Loucy (cell line): ENCODE results near the gene IGF2.

Source experiments
- H2AFZ ChIP-seq: fragments of 200-600 bp; sonication (generic); 2 replicates; pipeline ENCODE4 v1.6.0; 2016; ENCODE audit warnings: antibody characterized with exemption, mild to moderate bottlenecking, low read length, moderate library complexity
- H3F3A ChIP-seq: fragments of 200-600 bp; 2 replicates; pipeline ENCODE4 v1.6.0; 2016; ENCODE audit warnings: antibody characterized with exemption, low read depth, mild to moderate bottlenecking
- H3K27me3 ChIP-seq: fragments of 200-600 bp; sonication (generic); 2 replicates; pipeline ENCODE4 v1.6.1; 2014; ENCODE audit warnings: low read length, mild to moderate bottlenecking; ENCODE audit not compliant: insufficient read depth, poor library complexity, severe bottlenecking
- H3K36me3 ChIP-seq: fragments of 200-600 bp; sonication (generic); 2 replicates; pipeline ENCODE4 v1.6.1; 2016; ENCODE audit warnings: low read length; ENCODE audit not compliant: insufficient read depth
- H3K4me1 ChIP-seq: fragments of 200-600 bp; sonication (generic); 2 replicates; pipeline ENCODE4 v1.5.1; 2014; ENCODE audit warnings: low read length, mild to moderate bottlenecking; ENCODE audit not compliant: insufficient read depth, poor library complexity, severe bottlenecking
- H3K4me2 ChIP-seq: fragments of 200-600 bp; sonication (generic); 2 replicates; pipeline ENCODE4 v1.6.0; 2014; ENCODE audit warnings: antibody characterized with exemption, low read length, low read depth, mild to moderate bottlenecking; ENCODE audit not compliant: poor library complexity, severe bottlenecking
- H3K4me3 ChIP-seq: fragments of 200-600 bp; sonication (generic); 2 replicates; pipeline ENCODE4 v1.5.1; 2014; ENCODE audit warnings: low read length, mild to moderate bottlenecking, mixed read lengths; ENCODE audit not compliant: poor library complexity, severe bottlenecking
- H3K79me2 ChIP-seq: fragments of 200-600 bp; sonication (generic); 2 replicates; pipeline ENCODE4 v1.6.1; 2014; ENCODE audit warnings: low read length; ENCODE audit not compliant: insufficient read depth
- H3K9ac ChIP-seq: fragments of 200-600 bp; sonication (generic); 2 replicates; pipeline ENCODE4 v1.6.0; 2014; ENCODE audit warnings: mild to moderate bottlenecking, low read depth, low read length, moderate library complexity; ENCODE audit not compliant: poor library complexity, severe bottlenecking
- H3K9me2 ChIP-seq: fragments of 200-600 bp; sonication (generic); replicated peaks from 2 replicates; pipeline ENCODE4 v1.6.1; 2016; ENCODE audit warnings: low read depth, low read length, mixed read lengths
- H3K9me3 ChIP-seq: fragments of 200-600 bp; sonication (generic); 2 replicates; pipeline ENCODE4 v1.6.1; 2014; ENCODE audit warnings: mild to moderate bottlenecking, antibody characterized with exemption, low read length, low read depth; ENCODE audit not compliant: insufficient read depth
- H4K20me1 ChIP-seq: fragments of 200-600 bp; sonication (generic); 2 replicates; pipeline ENCODE4 v1.6.0; 2014; ENCODE audit warnings: antibody characterized with exemption, low read length, mild to moderate bottlenecking; ENCODE audit not compliant: insufficient read depth, poor library complexity, severe bottlenecking
- EZH2phosphoT487 ChIP-seq: fragments of 200-600 bp; IDR thresholded peaks from 2 replicates; pipeline ENCODE4 v1.6.1; 2018; ENCODE audit warnings: antibody characterized with exemption, mild to moderate bottlenecking, moderate library complexity, borderline replicate concordance
- TF ChIP-seq, protein P1 (sequence below): fragments of 200-600 bp; sonication (generic); conservative IDR thresholded peaks from 2 replicates; pipeline ENCODE4 v1.5.1; 2014; ENCODE audit warnings: mild to moderate bottlenecking, antibody characterized with exemption, low read length

IGF2 gene

DNA sequence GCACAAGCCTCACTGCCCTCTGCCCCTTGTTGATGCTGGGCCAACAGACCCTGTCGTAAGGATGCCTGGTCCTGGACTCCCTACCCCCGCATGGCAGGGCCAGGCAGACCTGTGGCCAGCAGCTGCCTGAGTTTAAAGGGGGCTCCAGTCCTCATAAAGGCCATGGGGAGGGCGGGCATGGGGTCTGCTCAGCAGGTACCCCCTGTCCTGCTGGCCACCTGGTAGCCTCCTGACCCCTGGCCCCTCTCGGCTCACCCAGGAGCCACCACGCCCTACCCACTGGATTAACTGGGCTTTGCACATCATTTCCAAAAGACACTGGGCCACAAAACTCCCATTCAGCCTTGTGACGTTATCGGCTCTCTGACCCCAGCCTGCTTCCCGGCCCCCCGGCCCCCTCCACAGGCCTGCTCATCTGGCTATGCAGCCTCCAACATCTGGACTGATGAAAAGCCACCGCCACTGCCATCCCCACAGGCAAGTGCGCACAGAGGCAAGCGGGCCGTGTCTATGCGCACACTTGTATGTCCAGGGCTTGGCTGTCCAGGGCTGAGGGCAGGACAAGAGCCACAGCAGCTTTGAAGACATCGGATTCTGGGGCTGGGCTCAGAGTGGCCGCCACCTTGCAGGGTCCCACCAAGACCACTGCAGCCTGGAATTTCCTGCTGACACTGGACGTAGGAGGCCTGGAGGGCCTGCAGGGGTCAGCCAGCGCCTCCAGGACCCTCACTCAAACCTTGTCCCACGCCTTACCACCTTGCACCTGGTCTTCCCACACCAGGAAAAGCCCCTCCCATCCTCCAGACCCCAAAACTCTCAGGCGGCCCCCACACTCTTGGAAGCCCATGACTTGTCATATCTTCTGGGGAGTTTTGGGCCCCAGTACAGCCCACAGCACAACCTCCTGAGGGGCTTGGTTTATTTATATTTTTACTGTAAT lies 48.7 kb downstream of the IGF2 start:
- no peaks in the 10 kb centered on the region for H3F3A ChIP-seq
- H2AFZ ChIP-seq: no peak overlapping the region
- H3K9me2 ChIP-seq: no peaks in the 10 kb centered on the region
- H3K4me2 ChIP-seq: no peak overlapping the region
- no peak overlapping the region for H3K4me3 ChIP-seq
- TF ChIP-seq EZH2phosphoT487: no peak
- TF ChIP-seq, protein P1, sequence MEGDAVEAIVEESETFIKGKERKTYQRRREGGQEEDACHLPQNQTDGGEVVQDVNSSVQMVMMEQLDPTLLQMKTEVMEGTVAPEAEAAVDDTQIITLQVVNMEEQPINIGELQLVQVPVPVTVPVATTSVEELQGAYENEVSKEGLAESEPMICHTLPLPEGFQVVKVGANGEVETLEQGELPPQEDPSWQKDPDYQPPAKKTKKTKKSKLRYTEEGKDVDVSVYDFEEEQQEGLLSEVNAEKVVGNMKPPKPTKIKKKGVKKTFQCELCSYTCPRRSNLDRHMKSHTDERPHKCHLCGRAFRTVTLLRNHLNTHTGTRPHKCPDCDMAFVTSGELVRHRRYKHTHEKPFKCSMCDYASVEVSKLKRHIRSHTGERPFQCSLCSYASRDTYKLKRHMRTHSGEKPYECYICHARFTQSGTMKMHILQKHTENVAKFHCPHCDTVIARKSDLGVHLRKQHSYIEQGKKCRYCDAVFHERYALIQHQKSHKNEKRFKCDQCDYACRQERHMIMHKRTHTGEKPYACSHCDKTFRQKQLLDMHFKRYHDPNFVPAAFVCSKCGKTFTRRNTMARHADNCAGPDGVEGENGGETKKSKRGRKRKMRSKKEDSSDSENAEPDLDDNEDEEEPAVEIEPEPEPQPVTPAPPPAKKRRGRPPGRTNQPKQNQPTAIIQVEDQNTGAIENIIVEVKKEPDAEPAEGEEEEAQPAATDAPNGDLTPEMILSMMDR: no peak
- H3K36me3 ChIP-seq: no peaks in the 10 kb centered on the region
- H3K79me2 ChIP-seq: no peaks in the 10 kb centered on the region
- no peaks in the 10 kb centered on the region for H3K9me3 ChIP-seq
- H3K9ac ChIP-seq: no peak overlapping the region
- H3K4me1 ChIP-seq: no peaks in the 10 kb centered on the region
- H3K27me3 ChIP-seq: no peaks in the 10 kb centered on the region
- H4K20me1 ChIP-seq: no peaks in the 10 kb centered on the region

DNA sequence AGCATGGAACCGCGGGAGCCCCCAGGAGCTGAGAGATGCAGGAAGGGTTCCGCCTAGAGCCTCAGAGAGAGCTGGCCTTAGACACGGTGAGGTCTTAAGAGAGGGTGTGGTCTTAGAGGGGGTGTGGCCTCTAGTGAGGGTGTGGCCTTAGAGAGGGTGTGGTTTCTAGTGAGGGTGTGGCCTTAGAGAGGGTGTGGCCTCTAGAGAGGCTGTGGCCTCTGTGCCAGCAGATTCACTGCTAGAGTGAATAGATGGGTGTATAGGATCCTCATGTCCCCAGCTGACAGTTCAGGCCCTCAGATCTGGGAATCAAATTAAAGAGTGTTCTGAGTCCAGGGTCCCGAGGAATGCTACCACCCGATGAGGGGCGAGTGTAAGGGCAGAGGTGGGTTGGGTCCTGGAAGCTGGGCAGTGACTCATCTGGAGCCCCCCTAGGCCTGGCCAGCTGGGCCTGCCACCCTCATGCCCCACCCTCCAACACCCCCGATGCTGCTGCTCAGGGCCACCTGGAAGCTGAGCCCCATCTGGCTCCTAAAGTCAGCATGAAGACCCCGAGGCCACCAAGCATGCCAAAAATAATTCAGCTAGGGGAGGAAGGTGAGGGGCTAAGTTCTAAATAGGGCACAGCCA lies 49.5 kb downstream of the IGF2 start:
- Histone ChIP-seq H3K36me3 (no peaks in the 10 kb centered on the region), H3K4me1 (no peaks in the 10 kb centered on the region), H4K20me1 (no peaks in the 10 kb centered on the region), H3K4me2 (no peak overlapping the region), H3K9me2 (no peaks in the 10 kb centered on the region), H3K79me2 (no peaks in the 10 kb centered on the region), H3F3A (no peaks in the 10 kb centered on the region), H3K9ac (no peak overlapping the region), H2AFZ (no peak overlapping the region), H3K4me3 (no peak overlapping the region), H3K27me3 (no peaks in the 10 kb centered on the region), H3K9me3 (no peaks in the 10 kb centered on the region)
- TF ChIP-seq, protein P1: no peak
- no peak for TF ChIP-seq EZH2phosphoT487

DNA sequence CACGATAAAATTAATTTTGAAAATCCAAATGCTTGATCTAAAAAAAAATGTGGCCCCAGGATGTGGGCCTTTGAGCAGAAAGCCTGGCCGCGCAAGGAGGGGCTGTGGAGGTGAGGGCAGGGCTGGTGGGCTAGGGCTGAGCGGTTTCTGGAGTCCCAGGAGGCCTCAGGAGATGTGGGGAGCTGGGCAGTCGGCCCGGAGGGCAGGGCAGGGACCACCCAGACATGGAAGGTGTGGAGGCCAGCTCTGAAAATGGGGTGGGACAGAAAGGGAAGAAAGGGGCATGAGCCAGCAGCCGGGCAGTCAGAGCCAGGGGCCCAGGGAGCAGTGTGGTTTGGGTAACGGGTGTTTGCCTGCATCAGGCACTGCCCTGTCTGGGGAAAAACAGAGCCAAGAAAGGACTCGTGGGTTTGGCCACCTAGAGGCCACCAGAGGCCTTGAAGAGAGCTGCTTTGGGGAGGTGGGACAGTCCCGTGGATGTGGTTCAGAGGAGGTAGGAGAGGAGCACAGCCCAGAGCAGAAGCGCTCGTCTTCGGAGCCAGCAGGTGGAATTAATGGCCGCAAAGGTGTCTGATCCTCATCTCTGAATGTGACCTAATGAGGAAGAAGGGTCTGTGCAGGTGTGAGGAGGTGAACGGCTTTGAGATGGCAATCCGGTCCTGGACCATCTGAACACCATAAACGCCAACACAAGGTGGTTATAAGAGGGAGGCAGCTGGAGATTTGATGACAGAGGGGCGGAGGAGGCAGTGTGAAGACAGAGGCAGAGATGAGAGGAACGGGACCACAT lies 50.2 kb downstream of the IGF2 start:
- H3K36me3 ChIP-seq: no peaks in the 10 kb centered on the region
- no peaks in the 10 kb centered on the region for H3K27me3 ChIP-seq
- H3K4me2 ChIP-seq: no peak overlapping the region
- H3K9me3 ChIP-seq: no peaks in the 10 kb centered on the region
- H3K9me2 ChIP-seq: no peaks in the 10 kb centered on the region
- no peaks in the 10 kb centered on the region for H3K79me2 ChIP-seq
- no peaks in the 10 kb centered on the region for H3F3A ChIP-seq
- no peaks in the 10 kb centered on the region for H4K20me1 ChIP-seq
- no peaks in the 10 kb centered on the region for H3K4me1 ChIP-seq
- TF ChIP-seq EZH2phosphoT487: no peak
- TF ChIP-seq, protein P1: peak; percentile 39
- H3K9ac ChIP-seq: no peak overlapping the region
- H3K4me3 ChIP-seq: no peak overlapping the region
- no peak overlapping the region for H2AFZ ChIP-seq
